ENCODE results near the gene HDGF. TPM values are rescaled to one million over a fixed set of nuclear protein-coding genes. Genes with fewer than 3 reads are reported as not detected.

HDGF gene
- total RNA-seq, 1 donor from 2014 or later = 246 TPM

GRCh38 chr1:156700736-156701531, 50.5 kb downstream of the HDGF start:
- H3K79me2 ChIP-seq (ENCODE audit: low read depth) = peaks cover 35% of the 10 kb centered on the region
- no peak overlapping the region for H2AFZ ChIP-seq (replicated peaks)
- H4K20me1 ChIP-seq (ENCODE audit: low read depth) = peaks cover 39% of the 10 kb centered on the region
- H3K4me1 ChIP-seq = peaks cover 20% of the 10 kb centered on the region
- Mint-ChIP-seq H3K4me3 (peak overlapping the region; percentile 33), H3K36me3 (peaks cover 24% of the 10 kb centered on the region), H3K4me1 (peaks cover 37% of the 10 kb centered on the region), H3K9me3 (peaks cover 4% of the 10 kb centered on the region), H3K27ac (no peak overlapping the region), H3K27me3 (ENCODE audit: insufficient read depth, low read depth) (peaks cover 10% of the 10 kb centered on the region)
- H3K9me3 ChIP-seq (ENCODE audit: low read depth) = no peaks in the 10 kb centered on the region
- no peak overlapping the region for H3K27ac ChIP-seq
- H3K4me2 ChIP-seq = no peak overlapping the region
- H3K27me3 ChIP-seq = peaks cover 16% of the 10 kb centered on the region
- no peak overlapping the region for H3K4me3 ChIP-seq
- no peaks in the 10 kb centered on the region for H3K36me3 ChIP-seq
- no peak overlapping the region for H3K9ac ChIP-seq
- TF ChIP-seq CTCF (IDR thresholded peaks at IDR 0.05) = no peak
- TF ChIP-seq EZH2phosphoT487 (IDR thresholded peaks at IDR 0.05) = no peak
- TF ChIP-seq EZH2 (IDR thresholded peaks at IDR 0.05) = no peak
- peaks cover 34% of the 10 kb centered on the region for H3F3A ChIP-seq (ENCODE audit: low read depth)
- DNase-seq (ENCODE audit: low spot score) = no peak

- H3K9me3 ChIP-seq (ENCODE audit: low read depth) = no peaks in the 10 kb centered on the region
- H3K36me3 Mint-ChIP-seq = peaks cover 24% of the 10 kb centered on the region
- no peak overlapping the region for H3K4me3 ChIP-seq
- H3K27me3 ChIP-seq = peaks cover 2% of the 10 kb centered on the region
- H3K9ac ChIP-seq = no peak overlapping the region
- no peak for DNase-seq (ENCODE audit: low spot score)
- peaks cover 33% of the 10 kb centered on the region for H4K20me1 ChIP-seq (ENCODE audit: low read depth)
- peaks cover 23% of the 10 kb centered on the region for H3K4me1 ChIP-seq
- H2AFZ ChIP-seq (replicated peaks) = no peak overlapping the region
- H3K79me2 ChIP-seq (ENCODE audit: low read depth) = peaks cover 23% of the 10 kb centered on the region
- H3K9me3 Mint-ChIP-seq = peaks cover 4% of the 10 kb centered on the region
- peaks cover 38% of the 10 kb centered on the region for H3K4me1 Mint-ChIP-seq
- H3K4me2 ChIP-seq = no peak overlapping the region
- H3F3A ChIP-seq (ENCODE audit: low read depth) = peaks cover 28% of the 10 kb centered on the region
- no peak overlapping the region for H3K4me3 Mint-ChIP-seq
- peaks cover 11% of the 10 kb centered on the region for H3K27me3 Mint-ChIP-seq (ENCODE audit: insufficient read depth, low read depth)
- H3K36me3 ChIP-seq = no peaks in the 10 kb centered on the region
- H3K27ac Mint-ChIP-seq = no peak overlapping the region
- no peak overlapping the region for H3K27ac ChIP-seq
- TF ChIP-seq EZH2 (IDR thresholded peaks at IDR 0.05) = no peak
- TF ChIP-seq CTCF (IDR thresholded peaks at IDR 0.05) = no peak
- no peak for TF ChIP-seq EZH2phosphoT487 (IDR thresholded peaks at IDR 0.05)
Measured at GRCh38 chr1:156698995-156699394, 52.5 kb downstream of the HDGF start.

GRCh38 chr1:156697481-156697880, 54.0 kb downstream of the HDGF start:
- peaks cover 40% of the 10 kb centered on the region for H3K4me1 Mint-ChIP-seq
- Histone ChIP-seq H3K27ac (no peak overlapping the region), H2AFZ (replicated peaks) (no peak overlapping the region), H3K9ac (no peak overlapping the region), H3K27me3 (no peaks in the 10 kb centered on the region), H3F3A (ENCODE audit: low read depth) (peaks cover 33% of the 10 kb centered on the region), H3K79me2 (ENCODE audit: low read depth) (peaks cover 8% of the 10 kb centered on the region), H3K9me3 (ENCODE audit: low read depth) (no peaks in the 10 kb centered on the region), H3K4me2 (no peak overlapping the region), H4K20me1 (ENCODE audit: low read depth) (peaks cover 18% of the 10 kb centered on the region), H3K4me1 (peaks cover 21% of the 10 kb centered on the region), H3K36me3 (no peaks in the 10 kb centered on the region), H3K4me3 (no peak overlapping the region)
- H3K27me3 Mint-ChIP-seq (ENCODE audit: insufficient read depth, low read depth) = peaks cover 15% of the 10 kb centered on the region
- H3K27ac Mint-ChIP-seq = no peak overlapping the region
- TF ChIP-seq CTCF (IDR thresholded peaks at IDR 0.05) (no peak), EZH2 (IDR thresholded peaks at IDR 0.05) (no peak), EZH2phosphoT487 (IDR thresholded peaks at IDR 0.05) (no peak)
- no peak for DNase-seq (ENCODE audit: low spot score)
- peaks cover 4% of the 10 kb centered on the region for H3K9me3 Mint-ChIP-seq
- peak overlapping the region; percentile 25 for H3K4me3 Mint-ChIP-seq
- peaks cover 24% of the 10 kb centered on the region for H3K36me3 Mint-ChIP-seq
